Stomach (tissue), 4 donors: ENCODE data around the gene SNRPD1.
"Not testable (repeated sequence)": the region's sequence is repeated elsewhere in the genome, so short reads cannot be mapped to it uniquely, and the experiment has no call there.

Experiments used
- POLR2A ChIP-seq, 4 donors: fragments of 450-650 bp; IDR thresholded peaks; one replicate each; pipeline ENCODE4 v1.6.1; 2016; ENCODE audit warnings: antibody characterized with exemption in 4 of 4, control low read depth in 2 of 4, mild to moderate bottlenecking in 1 of 4, moderate library complexity in 1 of 4
- TF ChIP-seq, protein P1 (sequence below), 7 experiments: fragments of 450-650 bp in 4 of 7; fragments of 200-600 bp in 3 of 7; sonication (generic) in 3 of 7; IDR thresholded peaks; one replicate each; pipeline ENCODE4 v1.5.1; 2016 to 2019; ENCODE audit warnings: antibody characterized with exemption in 7 of 7, control low read depth in 2 of 7, mild to moderate bottlenecking in 1 of 7

DNA sequence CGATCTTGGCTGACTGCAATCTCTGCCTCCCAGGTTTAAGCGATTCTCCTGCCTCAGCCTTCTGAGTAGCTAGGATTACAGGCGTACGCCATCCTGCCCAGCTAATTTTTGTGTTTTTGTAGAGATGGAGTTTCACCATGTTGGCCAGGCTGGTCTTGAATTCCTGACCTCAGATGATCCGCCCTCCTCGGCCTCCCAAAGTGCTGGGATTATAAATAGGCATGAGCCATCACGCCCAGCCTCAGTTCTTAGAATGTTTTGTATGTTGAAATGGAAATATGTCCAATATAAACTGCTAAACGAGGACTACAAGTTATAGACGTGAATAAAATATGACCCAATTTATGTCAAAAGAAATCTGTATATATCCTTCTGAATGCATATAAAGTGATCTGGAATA is 9.5 kb downstream of the SNRPD1 start:
- TF ChIP-seq POLR2A (IDR thresholded peaks at IDR 0.05), result not testable (repeated sequence)
- TF ChIP-seq, protein P1, sequence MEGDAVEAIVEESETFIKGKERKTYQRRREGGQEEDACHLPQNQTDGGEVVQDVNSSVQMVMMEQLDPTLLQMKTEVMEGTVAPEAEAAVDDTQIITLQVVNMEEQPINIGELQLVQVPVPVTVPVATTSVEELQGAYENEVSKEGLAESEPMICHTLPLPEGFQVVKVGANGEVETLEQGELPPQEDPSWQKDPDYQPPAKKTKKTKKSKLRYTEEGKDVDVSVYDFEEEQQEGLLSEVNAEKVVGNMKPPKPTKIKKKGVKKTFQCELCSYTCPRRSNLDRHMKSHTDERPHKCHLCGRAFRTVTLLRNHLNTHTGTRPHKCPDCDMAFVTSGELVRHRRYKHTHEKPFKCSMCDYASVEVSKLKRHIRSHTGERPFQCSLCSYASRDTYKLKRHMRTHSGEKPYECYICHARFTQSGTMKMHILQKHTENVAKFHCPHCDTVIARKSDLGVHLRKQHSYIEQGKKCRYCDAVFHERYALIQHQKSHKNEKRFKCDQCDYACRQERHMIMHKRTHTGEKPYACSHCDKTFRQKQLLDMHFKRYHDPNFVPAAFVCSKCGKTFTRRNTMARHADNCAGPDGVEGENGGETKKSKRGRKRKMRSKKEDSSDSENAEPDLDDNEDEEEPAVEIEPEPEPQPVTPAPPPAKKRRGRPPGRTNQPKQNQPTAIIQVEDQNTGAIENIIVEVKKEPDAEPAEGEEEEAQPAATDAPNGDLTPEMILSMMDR (IDR thresholded peaks at IDR 0.05), result not testable (repeated sequence)
